DOHH2 (cell line): ENCODE data around the gene MEIS2.

Experiments
- H3F3A ChIP-seq: fragments of 200-600 bp; sonication (generic), shearing (Covaris generic); 2 replicates; pipeline ENCODE4 v1.6.0; 2016; ENCODE audit warnings: antibody characterized with exemption, mild to moderate bottlenecking; ENCODE audit not compliant: control insufficient read depth, insufficient read depth
- H3K27ac ChIP-seq: fragments of 200-600 bp; sonication (generic); 2 replicates; pipeline ENCODE4 v1.5.1; 2014; ENCODE audit warnings: low read depth, mild to moderate bottlenecking, low read length, moderate library complexity
- H3K27me3 ChIP-seq: fragments of 200-600 bp; sonication (generic); 2 replicates; pipeline ENCODE4 v1.6.1; 2014; ENCODE audit warnings: mild to moderate bottlenecking, low read length, mixed read lengths; ENCODE audit not compliant: control insufficient read depth
- H3K36me3 ChIP-seq: fragments of 200-600 bp; sonication (generic); 2 replicates; pipeline ENCODE4 v1.6.1; 2014; ENCODE audit warnings: mild to moderate bottlenecking, low read length, moderate library complexity, mixed read lengths; ENCODE audit not compliant: control insufficient read depth
- H3K4me1 ChIP-seq: fragments of 200-600 bp; sonication (generic); 2 replicates; pipeline ENCODE4 v1.6.1; 2014; ENCODE audit warnings: mild to moderate bottlenecking, low read length, mixed read lengths; ENCODE audit not compliant: control insufficient read depth
- H3K4me2 ChIP-seq: fragments of 200-600 bp; sonication (generic); 2 replicates; pipeline ENCODE4 v1.6.0; 2014; ENCODE audit warnings: mild to moderate bottlenecking, low read length, moderate library complexity
- H3K4me3 ChIP-seq: fragments of 200-600 bp; sonication (generic); 2 replicates; pipeline ENCODE4 v1.5.1; 2014; ENCODE audit warnings: mild to moderate bottlenecking, low read length, mixed read lengths
- H3K79me2 ChIP-seq: fragments of 200-600 bp; sonication (generic); 2 replicates; pipeline ENCODE4 v1.6.1; 2014; ENCODE audit warnings: mild to moderate bottlenecking, low read length, mixed read lengths; ENCODE audit not compliant: control insufficient read depth
- H3K9me2 ChIP-seq: fragments of 200-600 bp; sonication (generic); replicated peaks from 2 replicates; pipeline ENCODE4 v1.6.1; 2014; ENCODE audit warnings: mild to moderate bottlenecking, low read length, mixed read lengths; ENCODE audit not compliant: control insufficient read depth
- H3K9me3 ChIP-seq: fragments of 200-600 bp; sonication (generic); 2 replicates; pipeline ENCODE4 v1.6.1; 2014; ENCODE audit warnings: antibody characterized with exemption, low read length, mixed read lengths; ENCODE audit not compliant: control insufficient read depth, insufficient read depth
- H4K20me1 ChIP-seq: fragments of 200-600 bp; sonication (generic); 2 replicates; pipeline ENCODE4 v1.6.0; 2014; ENCODE audit warnings: low read depth, mild to moderate bottlenecking, antibody characterized with exemption, low read length, moderate library complexity; ENCODE audit not compliant: control insufficient read depth, insufficient read depth
- CTCF ChIP-seq: fragments of 200-600 bp; sonication (generic); IDR thresholded peaks from one replicate; pipeline ENCODE4 v1.5.1; 2014; ENCODE audit warnings: antibody characterized with exemption, mild to moderate bottlenecking, low read depth, low read length; ENCODE audit not compliant: poor library complexity, severe bottlenecking
- EZH2phosphoT487 ChIP-seq: fragments of 200-600 bp; sonication (generic); IDR thresholded peaks from 2 replicates; pipeline ENCODE4 v1.6.1; 2017; ENCODE audit warnings: borderline replicate concordance, mild to moderate bottlenecking, antibody characterized with exemption, low read length, moderate library complexity, mixed read lengths

Gene MEIS2

GRCh38 chr15:37132826-37133417 is 32.6 kb upstream of the MEIS2 start:
- no peak for TF ChIP-seq CTCF
- no peak for TF ChIP-seq EZH2phosphoT487
- no peaks in the 10 kb centered on the region for H3K9me2 ChIP-seq
- H3K4me2 ChIP-seq: no peak overlapping the region
- H3K79me2 ChIP-seq: no peaks in the 10 kb centered on the region
- H3K27me3 ChIP-seq: peaks cover 17% of the 10 kb centered on the region
- no peaks in the 10 kb centered on the region for H4K20me1 ChIP-seq
- no peaks in the 10 kb centered on the region for H3K36me3 ChIP-seq
- H3K4me1 ChIP-seq: no peaks in the 10 kb centered on the region
- H3F3A ChIP-seq: no peaks in the 10 kb centered on the region
- H3K9me3 ChIP-seq: no peaks in the 10 kb centered on the region
- no peak overlapping the region for H3K4me3 ChIP-seq
- H3K27ac ChIP-seq: no peak overlapping the region

GRCh38 chr15:37131621-37132020 is 31.3 kb upstream of the MEIS2 start:
- Histone ChIP-seq H3K79me2 (no peaks in the 10 kb centered on the region), H3F3A (no peaks in the 10 kb centered on the region), H4K20me1 (no peaks in the 10 kb centered on the region), H3K27me3 (peaks cover 17% of the 10 kb centered on the region), H3K4me1 (no peaks in the 10 kb centered on the region), H3K4me3 (no peak overlapping the region), H3K9me2 (no peaks in the 10 kb centered on the region), H3K9me3 (no peaks in the 10 kb centered on the region), H3K36me3 (no peaks in the 10 kb centered on the region), H3K27ac (no peak overlapping the region), H3K4me2 (no peak overlapping the region)
- TF ChIP-seq EZH2phosphoT487: no peak
- TF ChIP-seq CTCF: no peak

DNA sequence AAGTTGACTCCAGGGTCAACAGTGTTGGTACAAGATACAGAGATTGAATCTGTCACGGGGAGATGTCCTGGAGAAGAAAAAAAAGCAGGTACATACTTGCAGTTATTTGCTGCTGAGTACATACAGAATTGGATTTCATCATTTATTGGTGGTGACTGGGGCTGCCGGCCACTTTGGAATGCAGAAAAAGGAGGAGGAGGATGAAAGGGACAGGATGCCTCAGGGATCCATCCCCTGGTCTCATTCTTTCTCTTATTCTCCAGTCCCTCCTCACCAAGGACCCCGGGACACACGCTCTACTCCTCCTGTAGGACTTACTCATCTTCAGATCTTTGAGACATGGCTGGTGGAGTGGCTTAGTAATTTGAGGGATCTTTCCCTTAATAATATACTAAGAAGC is 30.0 kb upstream of the MEIS2 start:
- Histone ChIP-seq H3K9me3 (no peaks in the 10 kb centered on the region), H3K4me1 (no peaks in the 10 kb centered on the region), H4K20me1 (no peaks in the 10 kb centered on the region), H3K27me3 (peaks cover 17% of the 10 kb centered on the region), H3K9me2 (no peaks in the 10 kb centered on the region), H3K4me2 (no peak overlapping the region), H3K27ac (no peak overlapping the region), H3K79me2 (no peaks in the 10 kb centered on the region), H3K36me3 (no peaks in the 10 kb centered on the region), H3F3A (no peaks in the 10 kb centered on the region), H3K4me3 (no peak overlapping the region)
- TF ChIP-seq EZH2phosphoT487: no peak
- TF ChIP-seq CTCF: no peak

- no peaks in the 10 kb centered on the region for H3K9me2 ChIP-seq
- TF ChIP-seq CTCF (no peak), EZH2phosphoT487 (no peak)
- H4K20me1 ChIP-seq: no peaks in the 10 kb centered on the region
- H3K4me2 ChIP-seq: no peak overlapping the region
- H3K79me2 ChIP-seq: no peaks in the 10 kb centered on the region
- no peaks in the 10 kb centered on the region for H3K36me3 ChIP-seq
- no peaks in the 10 kb centered on the region for H3F3A ChIP-seq
- no peak overlapping the region for H3K27ac ChIP-seq
- no peaks in the 10 kb centered on the region for H3K4me1 ChIP-seq
- H3K27me3 ChIP-seq: 0 out of 2 replicates have a peak, but pooled peaks cover 10% of the 10 kb centered on the region
- no peak overlapping the region for H3K4me3 ChIP-seq
- no peaks in the 10 kb centered on the region for H3K9me3 ChIP-seq
Observed at GRCh38 chr15:37125143-37125542, 24.8 kb upstream of the MEIS2 start.
